Endothelial cell of umbilical vein (primary cell): ENCODE data around the gene ARGLU1.

Experiments
- CTCF ChIP-seq, 2 donors: IDR thresholded peaks; 1 replicate in 1 of 2; 2 replicates in 1 of 2; pipeline ENCODE4 v1.5.1; 2011; ENCODE audit warnings: low read length in 2 of 2, mild to moderate bottlenecking in 2 of 2, moderate library complexity in 2 of 2, control low read depth in 1 of 2, inconsistent platforms in 1 of 2, low read depth in 1 of 2; ENCODE audit not compliant: insufficient read depth in 1 of 2; ENCODE audit errors: extremely low read depth in 1 of 2
- EZH2 ChIP-seq: IDR thresholded peaks from 2 replicates; pipeline ENCODE4 v1.6.1; 2012; ENCODE audit warnings: borderline replicate concordance, low read depth, mild to moderate bottlenecking, moderate library complexity, low read length, inconsistent platforms; ENCODE audit not compliant: severe bottlenecking
- POLR2A ChIP-seq: IDR thresholded peaks from 2 replicates; pipeline ENCODE4 v1.6.1; 2012; ENCODE audit warnings: low read depth, mild to moderate bottlenecking, control low read depth, low read length
- POLR2AphosphoS5 ChIP-seq: IDR thresholded peaks from 2 replicates; pipeline ENCODE4 v1.6.1; 2012; ENCODE audit warnings: low read depth, mild to moderate bottlenecking, control low read depth, low read length, moderate library complexity; ENCODE audit not compliant: insufficient read depth

GRCh38 chr13:106610486-106610885 lies 42.5 kb upstream of the ARGLU1 start:
- TF ChIP-seq POLR2AphosphoS5 (no peak), CTCF (IDR thresholded peaks at IDR 0.05; ENCODE audit: extremely low read depth in 1 of 2, insufficient read depth in 1 of 2, low read depth in 1 of 2, low read length in 2 of 2) (no peak), EZH2 (no peak), POLR2A (no peak)
